ENCODE data around the gene GPX5. TPM values are rescaled to one million over a fixed set of nuclear protein-coding genes. Genes with fewer than 3 reads are reported as not detected.

The GPX5 gene
- total and polyA plus RNA-seq, 2 experiments from 2014 or later = not detected

GRCh38 chr6:28551891-28552666, 26.4 kb downstream of the GPX5 start:
- H4K20me1 ChIP-seq (ENCODE audit: insufficient read depth, poor library complexity, severe bottlenecking) = no peaks in the 10 kb centered on the region
- H2AFZ ChIP-seq = no peak overlapping the region
- H3K36me3 ChIP-seq (replicated peaks; ENCODE audit: insufficient read depth, low read depth) = no peaks in the 10 kb centered on the region
- WGBS (ENCODE audit: low lambda C conversion rate, missing lambda C conversion rate) = 63% methylated on average over 4 of the region's 4 CpGs
- DNase-seq (ENCODE audit: low spot score) = no peak
- H3K27ac ChIP-seq = no peak overlapping the region
- H3K27me3 ChIP-seq = no peaks in the 10 kb centered on the region
- TF ChIP-seq EZH2phosphoT487 (IDR thresholded peaks at IDR 0.05; ENCODE audit: low read depth, severe bottlenecking, unreplicated experiment) (no peak), EZH2 (IDR thresholded peaks at IDR 0.05; ENCODE audit: borderline replicate concordance) (no peak)
- TF ChIP-seq, protein P1, sequence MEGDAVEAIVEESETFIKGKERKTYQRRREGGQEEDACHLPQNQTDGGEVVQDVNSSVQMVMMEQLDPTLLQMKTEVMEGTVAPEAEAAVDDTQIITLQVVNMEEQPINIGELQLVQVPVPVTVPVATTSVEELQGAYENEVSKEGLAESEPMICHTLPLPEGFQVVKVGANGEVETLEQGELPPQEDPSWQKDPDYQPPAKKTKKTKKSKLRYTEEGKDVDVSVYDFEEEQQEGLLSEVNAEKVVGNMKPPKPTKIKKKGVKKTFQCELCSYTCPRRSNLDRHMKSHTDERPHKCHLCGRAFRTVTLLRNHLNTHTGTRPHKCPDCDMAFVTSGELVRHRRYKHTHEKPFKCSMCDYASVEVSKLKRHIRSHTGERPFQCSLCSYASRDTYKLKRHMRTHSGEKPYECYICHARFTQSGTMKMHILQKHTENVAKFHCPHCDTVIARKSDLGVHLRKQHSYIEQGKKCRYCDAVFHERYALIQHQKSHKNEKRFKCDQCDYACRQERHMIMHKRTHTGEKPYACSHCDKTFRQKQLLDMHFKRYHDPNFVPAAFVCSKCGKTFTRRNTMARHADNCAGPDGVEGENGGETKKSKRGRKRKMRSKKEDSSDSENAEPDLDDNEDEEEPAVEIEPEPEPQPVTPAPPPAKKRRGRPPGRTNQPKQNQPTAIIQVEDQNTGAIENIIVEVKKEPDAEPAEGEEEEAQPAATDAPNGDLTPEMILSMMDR (IDR thresholded peaks at IDR 0.05; ENCODE audit: poor library complexity) = no peak
- H3K9me3 ChIP-seq (ENCODE audit: low read depth) = no peaks in the 10 kb centered on the region
- no peak overlapping the region for H3K4me3 ChIP-seq
- no peaks in the 10 kb centered on the region for H3K4me1 ChIP-seq (ENCODE audit: insufficient read depth)
- H3K9me2 ChIP-seq (replicated peaks; ENCODE audit: insufficient read depth) = no peaks in the 10 kb centered on the region
- H3K79me2 ChIP-seq = no peaks in the 10 kb centered on the region
- H3K4me2 ChIP-seq = no peak overlapping the region

DNA sequence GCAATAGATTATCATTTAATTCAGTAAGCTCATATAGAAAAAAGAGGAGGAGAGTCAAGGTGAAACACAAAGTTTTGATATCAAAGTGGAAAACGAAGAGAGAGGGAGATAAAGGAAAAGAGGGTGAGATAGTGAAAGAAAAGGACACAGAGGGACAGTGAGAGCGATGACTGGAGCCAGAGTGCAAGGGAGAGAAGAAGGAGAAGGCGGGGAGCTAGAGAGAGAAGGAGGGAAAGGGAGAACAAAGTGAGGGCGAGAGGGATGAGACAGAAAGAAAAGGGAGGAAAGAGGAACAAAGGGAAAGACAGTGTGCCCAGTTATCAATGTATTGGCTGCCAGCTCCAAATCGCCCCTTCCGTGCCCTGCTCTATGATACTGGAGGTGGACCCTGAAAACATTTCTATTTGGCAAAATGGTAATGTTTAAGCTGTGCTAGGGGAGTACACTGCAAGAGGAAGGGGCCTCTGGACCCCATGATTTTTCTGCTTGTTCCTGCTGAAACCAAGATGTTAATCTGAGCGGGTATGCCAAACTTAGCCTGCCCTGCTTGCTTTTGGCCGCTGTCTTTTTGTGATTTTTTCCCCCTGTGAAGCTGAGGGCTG, 27.8 kb downstream of the GPX5 start:
- H3K4me2 ChIP-seq = peak overlapping the region; percentile 62
- H2AFZ ChIP-seq = no peak overlapping the region

DNA sequence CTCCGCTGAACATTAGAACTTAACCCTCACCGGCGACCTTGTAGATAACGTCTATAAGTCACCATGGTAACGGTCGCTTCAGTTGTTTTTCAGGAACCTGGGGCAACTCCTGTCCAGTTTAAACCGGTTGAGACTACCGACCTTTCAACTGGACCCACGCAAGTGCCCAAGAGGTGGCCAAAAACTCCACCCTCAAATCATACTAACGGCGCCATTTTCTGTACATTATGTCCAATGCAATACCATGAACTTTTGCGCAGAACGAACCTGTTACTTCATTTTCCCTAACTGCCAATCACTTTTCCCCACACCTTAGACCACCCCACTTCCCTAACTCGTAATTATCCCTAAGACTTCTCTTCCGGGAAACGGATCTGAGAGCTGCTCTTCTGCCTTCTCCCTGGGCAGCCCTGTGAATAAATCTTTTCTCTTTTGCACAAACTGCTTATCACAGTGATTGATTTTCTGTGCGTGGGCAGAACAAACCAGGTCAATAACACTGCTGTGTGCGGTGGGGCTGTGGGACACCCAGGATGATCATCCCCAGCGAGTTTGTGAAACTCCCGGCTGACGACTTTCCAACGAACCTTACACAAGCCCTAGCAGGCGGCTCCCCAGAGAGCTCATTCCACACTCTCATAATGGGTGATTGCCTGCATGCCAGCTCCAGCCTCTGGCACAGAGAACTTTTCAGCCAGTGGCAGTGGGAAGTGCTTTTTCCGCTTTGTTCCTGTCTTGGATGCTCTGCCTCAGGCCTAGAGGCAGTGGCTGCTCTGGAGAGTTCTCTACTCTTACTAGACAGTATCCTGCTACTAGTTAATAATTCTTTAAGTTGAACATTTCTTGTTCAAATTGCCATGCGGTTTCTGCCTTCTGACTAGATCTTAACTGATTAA, 28.6 kb downstream of the GPX5 start:
- Histone ChIP-seq H2AFZ (no peak overlapping the region), H3K79me2 (no peaks in the 10 kb centered on the region), H3K36me3 (replicated peaks; ENCODE audit: insufficient read depth, low read depth) (no peaks in the 10 kb centered on the region), H3K4me1 (ENCODE audit: insufficient read depth) (no peaks in the 10 kb centered on the region), H3K27me3 (no peaks in the 10 kb centered on the region), H3K9me3 (ENCODE audit: low read depth) (no peaks in the 10 kb centered on the region), H3K27ac (peak overlapping the region; percentile 54), H3K4me3 (no peak overlapping the region), H4K20me1 (ENCODE audit: insufficient read depth, poor library complexity, severe bottlenecking) (no peaks in the 10 kb centered on the region), H3K9me2 (replicated peaks; ENCODE audit: insufficient read depth) (no peaks in the 10 kb centered on the region), H3K4me2 (peak overlapping the region; percentile 62)
- no peak for TF ChIP-seq EZH2phosphoT487 (IDR thresholded peaks at IDR 0.05; ENCODE audit: low read depth, severe bottlenecking, unreplicated experiment)
- no peak for TF ChIP-seq EZH2 (IDR thresholded peaks at IDR 0.05; ENCODE audit: borderline replicate concordance)
- TF ChIP-seq, protein P1 (IDR thresholded peaks at IDR 0.05; ENCODE audit: poor library complexity) = no peak
- DNase-seq (ENCODE audit: low spot score) = peak; percentile 57
- 43% methylated on average over 25 of the region's 25 CpGs for WGBS (ENCODE audit: low lambda C conversion rate, missing lambda C conversion rate)

More for the DNA sequence above, 27.8 kb downstream of the GPX5 start:
- Histone ChIP-seq H3K27me3 (no peaks in the 10 kb centered on the region), H3K9me3 (ENCODE audit: low read depth) (no peaks in the 10 kb centered on the region), H3K9me2 (replicated peaks; ENCODE audit: insufficient read depth) (no peaks in the 10 kb centered on the region), H4K20me1 (ENCODE audit: insufficient read depth, poor library complexity, severe bottlenecking) (no peaks in the 10 kb centered on the region), H3K4me1 (ENCODE audit: insufficient read depth) (no peaks in the 10 kb centered on the region), H3K79me2 (no peaks in the 10 kb centered on the region), H3K27ac (no peak overlapping the region), H3K36me3 (replicated peaks; ENCODE audit: insufficient read depth, low read depth) (no peaks in the 10 kb centered on the region), H3K4me3 (no peak overlapping the region)
- TF ChIP-seq, protein P1 (IDR thresholded peaks at IDR 0.05; ENCODE audit: poor library complexity) = no peak
- no peak for TF ChIP-seq EZH2phosphoT487 (IDR thresholded peaks at IDR 0.05; ENCODE audit: low read depth, severe bottlenecking, unreplicated experiment)
- no peak for TF ChIP-seq EZH2 (IDR thresholded peaks at IDR 0.05; ENCODE audit: borderline replicate concordance)
- 62% methylated on average over 8 of the region's 8 CpGs for WGBS (ENCODE audit: low lambda C conversion rate, missing lambda C conversion rate)
- no peak for DNase-seq (ENCODE audit: low spot score)
